NCI-H1048 (cell line): Measurements from ENCODE around the gene ARHGAP28.
A peak's percentile ranks its signal among the peaks of the same experiment; 100 is the strongest.

Source experiments
- DNase-seq: peaks from one replicate; lab custom pipeline; 2025; lab: John Stamatoyannopoulos, UW

Gene ARHGAP28

DNA sequence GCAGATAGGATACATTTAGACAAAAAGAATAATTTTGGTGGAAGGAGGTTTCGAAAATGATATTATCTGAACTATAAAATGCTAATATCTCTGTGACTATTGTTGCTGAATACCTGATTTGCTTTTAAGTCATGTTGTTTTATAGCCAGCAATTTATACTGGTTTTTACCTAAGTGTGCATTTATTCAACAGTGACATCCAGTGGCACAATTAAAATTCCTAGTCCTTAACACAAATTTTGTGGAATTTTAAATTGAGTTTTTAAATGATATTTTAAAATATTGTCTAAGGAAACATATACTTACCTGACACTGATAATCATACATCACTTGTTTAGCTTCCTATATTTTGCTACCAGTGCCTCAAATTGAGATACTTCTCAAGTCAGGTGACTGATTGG is 144.8 kb downstream of the ARHGAP28 start:
- no peak for DNase-seq

DNA sequence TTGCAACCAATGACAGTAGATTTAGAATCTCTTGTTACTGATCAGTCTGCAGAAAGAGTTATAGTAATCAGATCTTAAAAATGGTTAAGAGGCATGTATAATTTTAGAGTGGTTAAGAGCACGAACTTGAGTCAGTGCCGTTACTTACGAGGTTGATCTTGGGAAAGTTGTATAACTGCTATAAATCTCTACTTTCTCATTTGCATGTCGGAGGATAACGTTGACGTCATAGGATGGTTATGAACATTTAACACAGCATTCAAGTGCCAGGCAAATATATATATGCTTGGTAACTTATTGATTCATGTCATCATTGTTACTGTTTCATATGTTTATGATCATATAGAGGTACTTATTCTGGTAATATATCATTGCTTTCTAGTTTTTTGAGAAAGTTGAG is 146.2 kb downstream of the ARHGAP28 start:
- no peak for DNase-seq

DNA sequence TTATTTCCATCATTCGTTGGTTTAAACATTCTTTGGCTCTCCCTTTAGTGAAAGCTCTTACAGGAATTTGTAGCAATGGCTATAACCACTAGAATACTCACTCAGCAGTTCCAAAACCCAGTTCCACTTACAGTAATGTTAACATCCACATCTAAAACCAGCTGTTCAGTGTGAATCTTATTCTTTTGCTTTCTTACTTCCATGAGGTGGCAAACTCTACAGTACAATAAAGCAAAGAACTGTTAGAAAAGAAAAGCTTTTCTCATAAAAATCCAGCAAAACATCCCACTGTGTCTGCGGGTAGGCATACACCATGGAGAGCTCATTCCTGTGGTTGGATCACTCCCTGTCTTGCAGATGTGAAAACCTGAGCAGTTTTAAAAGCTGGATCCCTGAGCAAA is 147.1 kb downstream of the ARHGAP28 start:
- DNase-seq = no peak

DNA sequence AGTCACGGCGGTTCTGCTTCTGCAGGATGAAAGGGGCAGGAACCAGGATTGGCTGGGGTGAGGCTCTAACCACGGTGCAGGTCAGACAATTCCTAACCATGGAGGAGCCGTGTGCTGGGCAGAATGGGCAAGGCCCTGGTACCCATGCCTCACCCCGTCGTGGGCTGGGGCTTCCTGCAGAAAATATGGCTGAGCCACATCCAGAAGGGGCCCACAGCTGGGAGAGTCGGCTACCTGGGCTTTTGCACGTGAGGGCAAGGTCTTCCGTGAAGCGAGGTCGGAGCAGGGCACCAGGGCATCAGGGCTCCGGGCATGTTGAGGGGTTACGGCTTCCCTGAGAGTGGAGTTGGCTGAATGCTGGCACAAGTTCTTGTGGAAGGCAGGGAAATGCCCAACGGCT is 147.8 kb downstream of the ARHGAP28 start:
- DNase-seq = no peak

DNA sequence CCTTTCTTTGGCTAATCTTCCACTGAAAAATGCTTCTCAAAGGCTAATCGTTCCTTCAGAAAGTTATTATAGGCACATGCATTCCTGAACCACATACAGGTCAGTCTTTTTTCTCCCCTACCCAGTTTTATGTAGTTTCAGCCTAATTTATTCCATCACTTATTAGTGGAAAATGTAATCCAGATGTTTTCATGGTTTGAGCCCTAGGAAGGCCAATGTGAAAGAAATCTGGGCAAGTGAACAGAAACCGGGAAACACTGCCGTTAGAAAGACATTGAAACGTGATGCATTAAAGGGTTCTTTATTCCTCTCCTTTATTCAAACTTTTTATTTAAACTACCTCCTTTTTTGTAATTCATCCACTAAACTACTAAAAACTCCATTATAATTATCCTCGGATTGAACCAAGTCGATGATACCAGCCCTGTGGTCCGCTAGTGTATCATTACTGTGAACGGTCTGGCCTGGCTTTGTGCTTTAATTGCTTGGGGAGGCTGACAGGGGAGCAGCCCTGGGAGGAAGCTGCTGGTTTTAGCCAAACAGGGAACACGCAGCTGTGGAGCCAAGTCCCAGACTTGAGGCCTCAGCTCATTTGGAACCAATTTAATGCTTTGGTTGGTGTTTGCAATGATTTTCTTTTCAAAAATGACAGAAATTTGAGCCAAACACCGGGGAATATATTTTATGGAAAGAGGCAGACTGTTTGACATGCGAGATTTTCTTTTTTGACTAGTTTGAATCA is 149.2 kb downstream of the ARHGAP28 start:
- no peak for DNase-seq

DNA sequence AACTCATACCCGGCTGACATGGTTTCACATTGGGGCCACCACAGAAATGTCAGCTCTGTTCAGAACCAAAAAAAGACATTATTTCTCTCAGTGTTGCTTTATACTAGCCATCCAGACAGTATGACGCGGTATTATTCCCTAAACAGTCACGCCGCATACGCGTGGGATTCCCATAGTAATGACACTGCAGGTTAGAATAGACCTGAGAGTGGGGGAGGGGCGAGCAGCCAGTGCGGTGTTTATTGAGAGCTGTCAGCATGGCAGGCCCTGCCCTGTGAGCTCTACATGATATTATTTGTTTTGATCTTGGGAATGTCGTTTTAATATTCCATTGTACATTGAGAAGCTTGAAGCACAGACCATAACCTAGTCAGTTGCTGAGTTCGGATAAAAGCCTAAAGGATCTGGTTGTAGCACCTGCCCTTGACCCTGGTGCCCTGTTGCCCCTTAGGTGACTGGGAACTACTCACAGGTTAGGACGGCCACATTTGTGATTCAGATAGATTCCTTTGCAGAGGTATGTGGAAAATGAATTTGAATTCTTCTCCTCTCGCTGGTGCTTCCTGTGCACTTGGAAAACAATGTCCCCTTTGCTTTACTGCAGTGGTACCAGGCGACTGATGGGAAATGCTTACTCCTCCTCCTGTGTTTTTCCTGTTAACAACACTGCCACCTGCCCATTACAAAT is 150.1 kb downstream of the ARHGAP28 start:
- no peak for DNase-seq

DNA sequence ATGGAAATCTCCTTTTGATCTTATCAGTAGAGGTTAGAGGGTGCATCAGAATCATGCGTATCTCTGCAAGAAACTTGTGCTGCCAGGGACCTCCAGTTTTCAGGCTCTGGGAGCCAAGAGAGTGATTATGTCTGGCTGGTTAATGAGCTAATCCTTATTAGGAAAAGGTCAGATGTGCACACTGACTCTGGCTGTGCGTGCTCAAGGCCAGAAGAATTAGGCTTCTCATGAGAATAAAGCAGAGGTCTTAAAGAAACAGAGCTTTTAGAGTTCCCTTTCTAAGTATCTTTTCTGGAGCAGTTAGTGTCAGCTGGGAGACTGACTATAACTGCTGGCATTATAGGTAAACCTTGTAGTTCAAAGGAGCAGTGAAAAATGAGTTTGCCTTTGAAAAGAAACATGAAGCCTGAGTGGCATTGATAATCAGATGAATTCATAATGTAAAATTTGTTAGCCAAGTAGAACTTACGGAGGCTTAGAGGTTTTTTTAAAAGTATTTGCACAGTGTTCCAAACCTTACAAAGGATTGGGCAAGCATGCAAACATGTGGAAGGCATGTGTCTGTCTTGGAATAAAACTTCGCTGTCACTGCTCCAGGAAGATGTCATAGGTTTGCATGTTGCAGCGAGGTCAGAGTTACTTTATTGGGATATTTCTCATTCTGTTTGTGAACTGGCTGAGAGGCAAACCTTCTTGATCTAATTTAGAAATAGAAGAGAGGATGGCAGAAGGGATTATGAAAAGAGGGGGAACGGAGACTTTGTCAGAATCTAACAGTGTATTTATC is 151.7 kb downstream of the ARHGAP28 start:
- no peak for DNase-seq

DNA sequence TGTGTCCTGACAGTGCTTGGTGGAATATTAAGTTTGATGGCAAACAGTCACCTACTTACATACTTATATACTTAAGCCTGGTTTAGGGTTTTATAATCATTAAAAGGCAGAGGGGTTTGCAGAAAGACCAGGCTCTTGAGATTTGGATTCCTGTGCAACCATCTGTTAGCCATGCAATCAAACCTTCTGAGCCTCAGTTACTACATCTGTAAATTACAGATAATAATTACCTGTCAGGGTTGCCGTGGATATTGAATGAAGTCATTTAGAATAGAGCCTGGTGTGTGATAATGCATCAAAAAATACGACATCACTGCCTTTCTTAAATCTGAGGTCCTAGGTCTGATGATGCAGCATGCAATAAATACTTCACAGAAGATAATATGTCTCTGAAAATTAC is 152.9 kb downstream of the ARHGAP28 start:
- DNase-seq = no peak

DNA sequence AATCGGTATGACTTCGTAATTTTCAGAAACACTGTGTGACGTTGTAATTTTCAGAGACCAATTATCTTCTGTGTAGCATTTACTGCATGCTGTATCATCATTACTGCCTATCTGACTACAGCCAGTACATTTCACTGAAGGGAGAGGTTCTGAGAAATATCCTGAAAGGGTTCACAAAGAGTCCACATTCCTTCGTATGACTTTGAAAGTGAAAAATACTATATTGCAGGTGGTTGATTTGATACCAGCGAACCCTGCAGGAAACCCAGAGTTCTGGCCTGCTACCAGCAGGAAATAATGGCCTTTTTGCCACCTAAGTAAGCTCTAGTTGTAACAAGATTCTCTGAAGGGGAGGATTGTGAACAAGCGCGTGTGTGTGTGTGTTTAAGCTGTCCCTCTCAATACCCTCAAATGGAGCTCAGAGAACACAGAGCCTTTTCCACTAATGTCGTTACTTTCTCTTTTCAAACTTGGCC is 155.5 kb downstream of the ARHGAP28 start:
- no peak for DNase-seq

DNA sequence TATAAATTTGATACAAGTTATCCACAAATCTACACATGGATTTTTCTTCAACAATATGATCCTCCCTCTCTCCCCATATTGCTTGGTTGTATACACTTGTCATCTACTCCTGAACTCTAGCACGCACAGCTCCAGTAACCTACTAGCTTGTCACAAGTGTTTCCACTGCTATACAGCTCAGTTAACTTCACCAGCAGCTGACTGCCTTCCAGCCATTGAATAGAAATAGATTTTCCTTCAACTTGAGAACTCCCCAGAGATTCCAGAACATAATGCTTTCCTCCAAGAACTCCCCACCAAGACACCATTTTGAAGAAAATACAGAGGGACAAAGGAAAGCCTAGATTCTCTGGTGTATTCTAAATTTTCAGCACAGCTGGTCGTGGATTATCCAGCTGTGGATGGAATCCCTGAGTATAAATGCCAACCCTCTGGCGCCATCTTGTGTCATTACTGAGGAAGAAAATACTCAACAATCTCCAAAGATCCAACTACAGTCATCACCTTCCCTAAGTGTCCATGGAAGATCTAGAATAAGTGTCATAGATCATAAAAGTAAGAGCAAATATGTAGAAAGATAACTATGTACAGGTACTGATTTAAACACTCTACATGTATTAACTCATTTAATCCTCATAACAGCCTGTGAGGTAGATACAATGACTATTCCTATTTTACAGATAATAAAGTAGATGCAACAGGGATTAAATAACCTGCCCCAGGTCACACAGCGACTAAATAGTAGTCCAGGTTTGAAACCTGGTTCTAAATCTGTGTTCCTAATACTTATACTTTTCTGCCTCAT is 156.7 kb downstream of the ARHGAP28 start:
- peak; percentile 2 for DNase-seq

DNA sequence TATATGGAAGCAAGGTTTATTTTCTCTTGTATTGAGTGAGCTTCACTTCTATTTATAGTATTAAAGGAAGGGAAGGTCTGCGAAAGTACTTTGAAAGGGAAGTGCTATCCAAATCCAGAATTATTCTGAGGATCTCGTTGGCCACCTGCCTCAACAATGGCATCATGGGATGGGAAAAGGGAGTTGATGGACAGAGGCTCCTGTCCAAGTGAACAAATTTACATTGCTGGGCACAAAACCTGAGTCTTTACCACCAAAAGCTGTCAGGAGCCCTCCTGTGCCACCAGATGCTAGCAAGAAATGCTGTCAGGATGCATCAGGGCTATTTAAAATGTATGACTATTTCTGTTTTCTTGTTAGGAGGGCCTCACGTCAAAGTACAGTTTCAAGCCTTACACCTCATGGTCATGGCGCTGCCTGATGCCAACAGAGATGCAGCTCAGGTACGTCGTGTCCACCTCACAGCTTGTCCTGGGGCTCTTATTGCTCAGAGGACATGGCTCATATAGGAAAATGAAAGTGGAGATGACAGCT is 157.3 kb downstream of the ARHGAP28 start:
- no peak for DNase-seq

DNA sequence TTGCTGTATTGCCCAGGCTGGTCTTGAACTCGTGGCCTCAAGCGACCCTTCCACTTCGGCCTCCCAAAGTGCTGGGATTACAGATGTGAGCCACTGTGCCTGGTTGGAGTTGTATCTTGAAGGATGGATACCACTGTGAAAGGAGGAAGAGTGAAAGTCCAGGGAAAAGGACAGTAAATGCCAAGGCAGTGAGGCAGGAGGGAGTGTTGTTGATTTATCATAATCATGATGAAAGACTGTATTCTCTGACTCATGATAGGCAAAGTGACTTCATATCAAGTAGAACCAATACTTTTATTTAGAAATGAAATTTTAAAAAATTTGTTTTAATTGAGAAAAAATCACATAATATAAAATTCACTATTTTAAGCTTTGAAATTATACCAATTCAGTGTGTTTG is 162.3 kb downstream of the ARHGAP28 start:
- no peak for DNase-seq

DNA sequence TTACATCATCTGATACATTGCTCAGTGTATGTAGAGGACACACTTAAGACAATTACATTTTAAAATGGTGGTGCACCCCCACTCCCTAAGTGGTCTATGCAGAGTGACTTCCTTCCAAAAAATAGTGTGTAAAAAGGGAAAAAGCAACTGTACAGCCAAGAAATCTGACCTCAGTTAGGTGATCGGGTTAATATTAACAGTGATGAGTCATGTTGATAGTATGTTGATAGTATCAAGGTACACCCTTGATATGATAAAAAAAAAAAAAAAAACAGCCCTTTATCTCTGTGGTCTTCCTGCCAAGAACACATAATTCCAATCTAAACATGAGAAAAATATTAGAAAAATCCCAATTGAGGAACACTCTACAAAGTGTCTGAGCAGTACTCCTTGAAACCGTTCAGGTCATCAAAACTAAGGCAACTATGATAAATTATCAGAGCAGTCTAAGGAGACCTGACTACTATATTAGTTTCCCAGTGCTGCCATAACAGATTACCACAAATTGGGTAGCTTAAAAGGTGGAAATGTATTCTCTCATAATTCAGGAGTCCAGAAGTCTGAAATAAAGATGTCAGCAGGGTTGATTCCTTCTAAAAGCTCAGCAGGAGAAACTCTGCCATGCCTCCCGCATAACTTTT is 171.9 kb downstream of the ARHGAP28 start:
- no peak for DNase-seq

DNA sequence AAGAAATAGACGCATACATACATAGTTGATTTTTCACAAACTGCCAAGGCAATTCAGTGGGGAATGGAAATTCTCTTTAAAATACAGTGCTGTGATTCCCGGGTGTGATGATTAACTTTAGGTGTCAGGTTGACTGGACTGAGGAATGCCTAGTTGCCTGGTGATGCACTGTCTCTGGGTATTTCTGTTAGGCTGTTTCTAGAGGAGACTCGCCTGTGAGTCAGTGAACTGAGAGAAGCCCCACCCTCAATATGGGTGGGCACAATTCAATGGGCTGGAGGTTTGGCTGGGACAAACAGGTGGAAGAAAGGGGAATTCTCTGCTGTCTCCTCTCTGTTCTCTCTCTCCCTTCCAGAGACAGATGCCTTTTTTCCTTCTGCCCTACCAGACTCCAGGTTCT is 187.6 kb downstream of the ARHGAP28 start:
- no peak for DNase-seq

DNA sequence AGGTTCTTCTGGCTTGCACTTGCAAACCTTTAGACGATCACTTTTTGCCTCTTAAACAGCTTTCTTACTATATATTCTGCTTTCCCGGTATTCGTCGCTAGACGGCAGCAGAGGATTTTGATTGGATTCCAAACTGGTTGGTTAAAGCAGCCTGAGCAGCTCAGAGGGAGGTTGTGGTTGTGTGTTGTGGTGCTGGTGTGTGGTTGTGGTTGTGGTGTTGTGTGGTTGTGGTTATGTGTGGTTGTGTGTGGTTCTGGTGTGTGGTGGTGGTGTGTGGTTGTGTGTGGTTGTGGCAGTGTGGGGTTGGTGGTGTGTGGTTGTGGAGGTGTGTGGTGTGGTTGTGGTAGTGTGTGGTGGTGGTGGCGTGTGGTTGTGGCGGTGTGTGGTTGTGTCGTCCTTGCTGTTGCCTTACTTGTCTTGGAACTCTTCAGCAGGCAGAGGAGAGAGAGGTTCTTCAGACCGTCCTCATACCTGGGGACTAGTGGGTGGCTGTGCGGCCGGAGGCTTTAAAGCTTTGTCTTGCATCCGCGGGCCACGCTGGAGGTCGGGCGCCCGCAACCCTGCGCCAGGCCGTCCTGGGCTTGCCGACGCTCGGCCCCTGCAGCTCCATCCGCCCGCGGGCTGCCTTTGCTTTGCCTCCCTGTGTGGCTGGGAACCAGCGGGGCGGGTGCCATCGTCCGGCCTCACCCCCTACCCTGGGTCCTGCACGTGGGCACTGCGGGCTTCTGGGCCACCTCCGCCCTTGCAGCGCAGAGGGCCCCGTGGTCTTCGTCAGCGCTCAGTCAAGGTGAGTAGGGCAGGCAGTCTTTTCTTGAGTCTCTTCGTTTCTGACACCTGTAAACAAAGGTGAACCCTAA is 190.8 kb downstream of the ARHGAP28 start:
- peak; percentile 20 for DNase-seq

DNA sequence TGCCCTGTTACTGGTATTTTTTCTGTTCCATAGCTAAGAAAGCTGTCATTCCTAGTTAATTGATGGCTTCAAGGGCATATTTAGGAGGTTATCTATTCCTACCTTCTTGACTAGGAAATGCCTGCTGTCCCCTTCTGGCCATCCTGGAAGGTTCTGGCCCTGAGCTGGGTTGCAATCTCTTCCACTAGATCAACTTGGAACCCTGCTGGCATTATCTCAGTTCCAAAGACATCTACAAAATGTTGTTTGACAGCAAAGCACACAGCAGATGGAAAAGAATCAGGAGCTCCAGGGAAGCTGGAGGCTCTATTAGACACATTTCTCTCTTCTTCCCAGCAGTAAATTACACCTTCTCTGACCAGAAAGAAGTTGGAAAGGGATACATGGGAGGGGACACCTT is 192.1 kb downstream of the ARHGAP28 start:
- no peak for DNase-seq

DNA sequence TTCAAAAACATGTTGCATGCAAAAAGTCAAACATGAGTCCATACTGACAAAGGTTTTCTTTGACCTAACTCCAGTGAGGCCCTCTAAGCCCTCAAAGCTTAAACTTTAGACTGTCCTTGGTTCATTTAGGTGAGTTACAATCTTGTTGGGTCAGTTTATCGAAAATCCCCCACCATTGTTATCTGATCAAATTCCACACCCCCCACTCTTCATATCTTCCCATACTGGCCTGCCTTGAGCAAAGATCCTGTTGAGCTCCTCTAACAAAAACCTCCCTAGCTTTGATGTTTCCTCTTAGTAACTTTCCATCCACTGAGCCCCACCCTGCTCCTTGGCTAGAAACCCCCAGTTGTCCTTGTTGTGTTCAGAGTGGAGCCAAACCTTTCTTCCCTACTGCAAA is 193.7 kb downstream of the ARHGAP28 start:
- no peak for DNase-seq

DNA sequence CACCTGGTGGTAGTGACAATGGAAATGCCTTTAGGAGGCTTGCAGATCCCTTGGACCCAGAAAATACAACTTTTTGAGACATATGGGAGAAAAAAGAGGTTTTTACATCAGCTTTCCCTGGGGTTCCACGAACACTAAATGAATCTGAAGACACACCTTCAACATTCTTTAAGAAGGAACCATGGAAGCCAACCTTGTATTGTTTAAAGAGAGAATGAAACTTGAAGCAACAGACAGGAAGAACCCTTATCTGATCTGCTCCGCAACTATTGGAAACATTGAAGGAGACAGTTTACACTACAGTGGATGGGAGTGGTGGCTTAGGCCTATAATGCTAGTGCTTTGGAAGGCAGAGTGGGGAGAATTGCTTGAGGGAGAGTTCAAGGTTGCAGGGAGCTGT is 197.6 kb downstream of the ARHGAP28 start:
- no peak for DNase-seq

DNA sequence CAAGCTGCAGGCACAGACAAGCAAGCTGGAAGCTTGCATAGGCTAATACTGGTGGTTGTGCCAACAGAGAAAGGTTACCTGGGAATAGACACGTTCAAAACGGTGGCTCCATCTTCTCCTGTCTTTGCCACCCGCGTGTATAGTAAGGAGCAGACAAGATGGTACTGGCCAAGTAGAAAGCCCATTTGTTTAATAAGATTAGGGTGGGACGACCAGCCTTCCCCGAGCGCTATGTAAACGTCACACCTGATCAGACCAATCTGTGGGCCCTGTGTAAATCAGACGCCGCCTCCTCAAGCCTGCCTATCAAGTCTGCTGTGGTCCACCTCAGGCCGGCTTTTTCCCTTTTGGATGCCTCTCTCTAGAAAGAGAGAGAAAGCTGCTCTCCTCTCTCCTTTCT is 198.8 kb downstream of the ARHGAP28 start:
- DNase-seq = no peak

DNA sequence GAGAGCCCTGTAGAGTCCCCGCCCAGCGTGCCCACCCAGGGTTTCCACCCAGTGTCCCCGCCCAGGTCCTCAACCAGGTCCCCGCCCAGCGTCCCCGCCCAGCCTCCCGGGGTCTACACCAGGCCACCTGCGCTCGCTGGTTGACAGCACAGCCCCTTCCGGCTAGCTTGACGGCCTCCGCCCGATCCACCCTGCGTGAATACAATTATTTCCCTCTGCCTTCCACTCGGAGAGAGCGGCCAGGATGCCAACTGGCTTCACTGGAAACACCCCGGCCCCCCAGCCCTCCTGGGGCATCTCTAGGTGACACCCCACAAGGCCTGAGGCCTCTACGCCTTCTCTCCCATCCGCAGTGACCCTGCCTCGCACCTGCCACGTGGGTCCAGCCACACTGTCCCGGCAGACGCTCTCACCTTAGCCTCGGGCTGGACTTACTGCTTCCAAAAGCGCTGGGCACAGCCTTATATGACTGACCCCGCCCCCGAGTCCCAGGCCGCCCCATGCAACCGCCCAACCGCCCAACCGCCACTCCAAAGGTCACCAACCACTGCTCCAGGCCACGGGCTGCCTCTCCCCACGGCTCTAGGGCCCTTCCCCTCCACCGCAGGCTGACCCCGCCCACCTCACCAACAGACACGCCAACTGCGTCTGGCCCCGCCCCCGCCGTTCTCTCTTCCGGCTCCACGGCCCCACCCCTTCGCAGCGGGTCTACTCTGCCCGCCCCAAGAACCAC is 200.0 kb downstream of the ARHGAP28 start:
- DNase-seq = no peak
